B cell (primary cell): ENCODE results near the gene WDR35. TPM values are rescaled to one million over a fixed set of nuclear protein-coding genes. Genes with fewer than 3 reads are reported as not detected.
"Not testable (repeated sequence)": the region's sequence is repeated elsewhere in the genome, so short reads cannot be mapped to it uniquely, and the experiment has no call there.

ENCODE experiments used
- ATAC-seq: fragments of 200-7000 bp; cut with Tn5 transposase; one replicate; pipeline ENCODE4 v1.10.0; 2021; ENCODE audit warnings: low read depth, mild to moderate bottlenecking, moderate number of reproducible peaks, moderate library complexity
- CTCF ChIA-PET: fragments of 350-600 bp; sonication (Branson Sonifier 250); formaldehyde crosslinking; loops from one replicate; lab custom pipeline; 2021; ENCODE audit warnings: antibody characterized with exemption, inconsistent platforms; lab: Charles Lee
- POLR2A ChIA-PET: fragments of 350-600 bp; sonication (Branson Sonifier 250); formaldehyde crosslinking; loops from one replicate; lab custom pipeline; 2021; ENCODE audit warnings: antibody characterized with exemption; lab: Charles Lee
- DNase-seq: peaks from one replicate; pipeline ENCODE4 v3.0.0; 2013
- H2AFZ ChIP-seq: 2 replicates; pipeline ENCODE4 v1.6.1; 2012; ENCODE audit warnings: mild to moderate bottlenecking, low read depth, low read length; ENCODE audit not compliant: insufficient read depth, poor library complexity, severe bottlenecking
- H3K27ac ChIP-seq, 2 donors: 1 replicate in 1 of 2; 2 replicates in 1 of 2; pipeline ENCODE4 v1.5.1; 2012 to 2013; ENCODE audit warnings: low read length in 2 of 2, mild to moderate bottlenecking in 2 of 2, moderate library complexity in 1 of 2
- H3K27me3 ChIP-seq, 4 experiments: fragments of 200-600 bp in 1 of 4; sonication (generic) in 1 of 4; replicated peaks in 1 of 4; 1 replicate in 2 of 4; 2 replicates in 2 of 4; pipeline versions ENCODE4 v1.6.1 to v1.7.0; 2013 to 2016; ENCODE audit warnings: low read length in 3 of 4, mild to moderate bottlenecking in 2 of 4, mixed read lengths in 1 of 4, moderate library complexity in 1 of 4; ENCODE audit not compliant: insufficient read depth in 4 of 4, control insufficient read depth in 3 of 4; ENCODE audit errors: control extremely low read depth in 1 of 4
- H3K36me3 ChIP-seq, 2 experiments: replicated peaks in 1 of 2; 1 replicate in 1 of 2; 2 replicates in 1 of 2; pipeline versions ENCODE4 v1.6.1 to v1.7.1; 2013; ENCODE audit warnings: low read length in 1 of 2; ENCODE audit not compliant: insufficient read depth in 2 of 2, control insufficient read depth in 1 of 2; ENCODE audit errors: control extremely low read depth in 1 of 2, extremely low read depth in 1 of 2
- H3K4me1 ChIP-seq, 2 donors: fragments of 200-600 bp in 1 of 2; sonication (generic) in 1 of 2; 1 replicate in 1 of 2; 2 replicates in 1 of 2; pipeline versions ENCODE4 v1.5.1 to v1.6.1; 2013 to 2017; ENCODE audit warnings: low read length in 2 of 2; ENCODE audit not compliant: control insufficient read depth in 2 of 2, insufficient read depth in 2 of 2
- H3K4me2 ChIP-seq: replicated peaks from 2 replicates; pipeline ENCODE3; 2012; ENCODE audit warnings: mild to moderate bottlenecking, low read depth, low read length; ENCODE audit not compliant: poor library complexity, severe bottlenecking
- H3K4me3 ChIP-seq, 5 experiments: fragments of 200-600 bp in 1 of 5; sonication (generic) in 1 of 5; 1 replicate in 3 of 5; 2 replicates in 2 of 5; pipeline versions ENCODE4 v1.5.1 to v1.7.0; 2011 to 2016; ENCODE audit warnings: low read length in 4 of 5, mild to moderate bottlenecking in 4 of 5, low read depth in 2 of 5, control low read depth in 1 of 5, moderate library complexity in 1 of 5; ENCODE audit not compliant: insufficient read depth in 1 of 5; ENCODE audit errors: control extremely low read depth in 1 of 5, extremely low read depth in 1 of 5
- H3K79me2 ChIP-seq: fragments of 200-600 bp; sonication (generic); one replicate; pipeline ENCODE4 v1.6.0; 2016; ENCODE audit warnings: low read length; ENCODE audit not compliant: control insufficient read depth, insufficient read depth
- H3K9ac ChIP-seq: fragments of 200-600 bp; sonication (generic); 2 replicates; pipeline ENCODE4 v1.6.1; 2017; ENCODE audit warnings: mild to moderate bottlenecking, low read length, moderate library complexity
- H3K9me3 ChIP-seq, 3 donors: one replicate each; pipeline versions ENCODE4 v1.6.1 to v1.7.1; 2013; ENCODE audit warnings: low read length in 2 of 3; ENCODE audit not compliant: control insufficient read depth in 2 of 3, insufficient read depth in 1 of 3; ENCODE audit errors: control extremely low read depth in 1 of 3
- H4K20me1 ChIP-seq: 2 replicates; pipeline ENCODE4 v1.6.0; 2012; ENCODE audit warnings: mild to moderate bottlenecking, low read length; ENCODE audit not compliant: insufficient read depth, control insufficient read depth, poor library complexity, severe bottlenecking
- H3K27ac Mint-ChIP-seq: one replicate; pipeline ENCODE4 v1.8.0; 2021; ENCODE audit warnings: mixed read lengths
- H3K27me3 Mint-ChIP-seq: one replicate; pipeline ENCODE4 v1.8.0; 2021; ENCODE audit warnings: mixed read lengths
- H3K4me1 Mint-ChIP-seq: one replicate; pipeline ENCODE4 v1.8.0; 2021; ENCODE audit warnings: mixed read lengths
- H3K4me3 Mint-ChIP-seq: one replicate; pipeline ENCODE4 v1.8.0; 2021; ENCODE audit warnings: mixed read lengths
- H3K9me3 Mint-ChIP-seq: one replicate; pipeline ENCODE4 v1.8.0; 2022; ENCODE audit warnings: mixed read lengths; ENCODE audit not compliant: insufficient read depth
- EZH2 ChIP-seq: IDR thresholded peaks from 2 replicates; pipeline ENCODE4 v1.6.1; 2012; ENCODE audit warnings: borderline replicate concordance, low read depth, mild to moderate bottlenecking, moderate library complexity, low read length; ENCODE audit not compliant: insufficient read depth, poor library complexity, severe bottlenecking
- WGBS: methylation state at CpG from one replicate; pipeline ENCODE4 v1.1.5; 2013; ENCODE audit warnings: missing lambda C conversion rate; ENCODE audit not compliant: insufficient coverage; 5-methylcytosine and 5-hydroxymethylcytosine counted together
- intact Hi-C: fragments of 100-400 bp; cut with micrococcal nuclease; formaldehyde crosslinking; loops from one replicate; pipeline ENCODE4 v1.10.0; 2022
- polyA plus RNA-seq: library from polyadenylated mRNA; depleted of rRNA; stranded (reverse); fragments of >200 nt; gene quantifications from 2 replicates; pipeline ENCODE4 v1.2.3, GENCODE V29; 2012
- total RNA-seq, 2 donors: library from RNA; stranded (reverse); fragments of 120-200 nt in 1 of 2; gene quantifications; 1 replicate in 1 of 2; 2 replicates in 1 of 2; pipeline versions ENCODE4 v1.2.3 to v1.2.4, GENCODE V29; 2013 to 2022
- TF ChIP-seq, protein P1 (sequence below): fragments of 200-600 bp; IDR thresholded peaks from one replicate; pipeline ENCODE4 v1.8.0; 2022; ENCODE audit warnings: antibody characterized with exemption, mild to moderate bottlenecking

Gene WDR35
- total and polyA plus RNA-seq, 2 donors (not counting 1 experiment from before 2014, with no cell fraction given) = 2.4 to 9.4 TPM

DNA sequence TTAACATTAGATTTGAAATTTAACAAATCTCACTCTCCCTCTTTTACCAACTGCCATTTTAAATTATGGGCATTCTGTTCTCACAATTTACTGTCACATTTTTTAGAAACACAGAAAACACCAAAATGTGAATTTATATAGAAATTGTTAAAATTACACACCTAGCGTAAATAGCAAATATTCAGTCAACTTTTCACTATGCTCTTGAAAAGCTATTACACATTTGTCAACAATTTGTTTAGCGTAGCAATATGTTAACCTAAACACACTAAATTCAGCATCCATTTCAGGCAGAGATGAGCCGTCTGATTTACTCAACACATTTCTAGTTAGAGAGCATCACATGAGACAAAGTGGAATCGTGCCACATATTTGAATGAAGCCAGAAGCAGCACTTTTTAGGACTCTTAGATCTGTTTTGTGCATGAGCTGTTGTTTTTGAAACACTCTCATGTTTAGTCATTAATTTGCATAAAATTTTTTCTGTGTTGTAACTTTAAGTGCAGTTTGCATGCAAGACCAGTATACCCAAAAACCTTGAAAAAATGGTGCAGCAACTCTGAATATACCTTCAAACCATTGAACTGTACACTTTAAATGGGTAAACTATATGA, 96.3 kb downstream of the WDR35 start:
- POLR2A ChIA-PET = no interaction called here
- TF ChIP-seq, protein P1, sequence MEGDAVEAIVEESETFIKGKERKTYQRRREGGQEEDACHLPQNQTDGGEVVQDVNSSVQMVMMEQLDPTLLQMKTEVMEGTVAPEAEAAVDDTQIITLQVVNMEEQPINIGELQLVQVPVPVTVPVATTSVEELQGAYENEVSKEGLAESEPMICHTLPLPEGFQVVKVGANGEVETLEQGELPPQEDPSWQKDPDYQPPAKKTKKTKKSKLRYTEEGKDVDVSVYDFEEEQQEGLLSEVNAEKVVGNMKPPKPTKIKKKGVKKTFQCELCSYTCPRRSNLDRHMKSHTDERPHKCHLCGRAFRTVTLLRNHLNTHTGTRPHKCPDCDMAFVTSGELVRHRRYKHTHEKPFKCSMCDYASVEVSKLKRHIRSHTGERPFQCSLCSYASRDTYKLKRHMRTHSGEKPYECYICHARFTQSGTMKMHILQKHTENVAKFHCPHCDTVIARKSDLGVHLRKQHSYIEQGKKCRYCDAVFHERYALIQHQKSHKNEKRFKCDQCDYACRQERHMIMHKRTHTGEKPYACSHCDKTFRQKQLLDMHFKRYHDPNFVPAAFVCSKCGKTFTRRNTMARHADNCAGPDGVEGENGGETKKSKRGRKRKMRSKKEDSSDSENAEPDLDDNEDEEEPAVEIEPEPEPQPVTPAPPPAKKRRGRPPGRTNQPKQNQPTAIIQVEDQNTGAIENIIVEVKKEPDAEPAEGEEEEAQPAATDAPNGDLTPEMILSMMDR = no peak
- TF ChIP-seq EZH2 = no peak
- 80% methylated on average over 2 of the region's 4 CpGs for WGBS
- no peak for DNase-seq
- H3K9me3 ChIP-seq = peaks cover 0 to 4% (median 0%) of the 10 kb centered on the region in 3 donors
- H3K4me3 ChIP-seq = no peak overlapping the region
- H4K20me1 ChIP-seq = peaks cover 18% of the 10 kb centered on the region
- no peak for ATAC-seq
- H3K4me2 ChIP-seq = no peak overlapping the region
- H3K4me1 ChIP-seq = peaks cover 5 to 17% of the 10 kb centered on the region in 2 donors
- Mint-ChIP-seq H3K4me3 (no peak overlapping the region), H3K27ac (no peak overlapping the region), H3K27me3 (no peaks in the 10 kb centered on the region), H3K9me3 (peaks cover 4% of the 10 kb centered on the region), H3K4me1 (peaks cover 40% of the 10 kb centered on the region)
- H3K9ac ChIP-seq = no peak overlapping the region
- intact Hi-C loops = no loop called here
- CTCF ChIA-PET = interaction anchor here (1.2 kb wide), 1 partner anchor 30 kb away, joined by 3 read pairs; no protein-coding TSS in a partner anchor
- H3K36me3 ChIP-seq = peaks cover 0 to 1% of the 10 kb centered on the region in 2 experiments
- no peak overlapping the region for H3K27ac ChIP-seq
- no peak overlapping the region for H2AFZ ChIP-seq
- peaks cover 41% of the 10 kb centered on the region for H3K79me2 ChIP-seq
- no peaks in the 10 kb centered on the region for H3K27me3 ChIP-seq

DNA sequence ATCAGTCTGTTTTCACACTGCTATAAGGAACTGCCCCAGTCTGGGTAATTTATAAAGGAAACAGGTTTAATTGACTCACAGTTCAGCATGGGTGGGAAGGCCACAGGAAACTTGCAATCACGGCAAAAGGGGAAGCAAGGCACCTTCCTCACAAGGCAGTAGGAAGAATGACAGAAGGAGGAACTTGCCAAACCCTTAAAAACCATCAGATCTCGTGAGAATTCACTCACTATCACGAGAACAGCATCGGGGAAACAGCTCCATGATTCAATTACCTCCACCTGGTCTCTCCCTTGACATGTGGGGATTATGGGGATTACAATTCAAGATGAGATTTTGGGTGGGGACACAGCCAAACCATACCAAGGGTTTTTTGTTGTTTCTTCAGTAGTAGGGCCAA, 97.9 kb downstream of the WDR35 start:
- H3K36me3 ChIP-seq, intact Hi-C loops, CTCF ChIA-PET, H2AFZ ChIP-seq, H3K9me3 ChIP-seq, H3K9ac ChIP-seq, H3K27me3 ChIP-seq, H3K4me1 ChIP-seq, H3K4me3 ChIP-seq, H3K9me3 Mint-ChIP-seq, H3K27me3 Mint-ChIP-seq, H4K20me1 ChIP-seq: not testable (repeated sequence)
- Histone ChIP-seq H3K27ac (peak overlapping the region in 1 of 2 donors; percentile 65), H3K79me2 (peaks cover 26% of the 10 kb centered on the region), H3K4me2 (peak overlapping the region; percentile 20)
- ATAC-seq (peak; percentile 36), DNase-seq (peak; percentile 64)
- no CpG with 5 or more reads among the region's 4 CpGs for WGBS
- H3K27ac Mint-ChIP-seq = peak overlapping the region; percentile 42
- POLR2A ChIA-PET = interaction anchor here (1.6 kb wide), 1 partner anchor 10 kb away, joined by 4 read pairs; the partner anchor contains the start of gene TTC32
- H3K4me3 Mint-ChIP-seq = peak overlapping the region; percentile 33
- peaks cover 29% of the 10 kb centered on the region for H3K4me1 Mint-ChIP-seq
